IPS-15b (cell line): ENCODE measurements around the gene GLYATL3.

ENCODE experiments used
- H3K27me3 ChIP-seq: one replicate; pipeline ENCODE4 v1.6.1; 2013; ENCODE audit warnings: low read length; ENCODE audit not compliant: control insufficient read depth, insufficient read depth
- H3K36me3 ChIP-seq: one replicate; pipeline ENCODE4 v1.6.1; 2013; ENCODE audit warnings: low read length; ENCODE audit not compliant: control insufficient read depth, insufficient read depth
- H3K4me1 ChIP-seq: one replicate; pipeline ENCODE4 v1.6.1; 2013; ENCODE audit warnings: mild to moderate bottlenecking, low read length; ENCODE audit not compliant: control insufficient read depth, insufficient read depth
- H3K4me3 ChIP-seq: one replicate; pipeline ENCODE4 v1.5.1; 2013; ENCODE audit warnings: low read depth, low read length
- H3K9ac ChIP-seq: one replicate; pipeline ENCODE4 v1.6.1; 2013; ENCODE audit warnings: low read depth, mild to moderate bottlenecking, low read length
- H3K9me3 ChIP-seq: one replicate; pipeline ENCODE4 v1.6.1; 2013; ENCODE audit warnings: mild to moderate bottlenecking, low read length; ENCODE audit not compliant: control insufficient read depth, insufficient read depth

Gene GLYATL3

GRCh38 chr6:49531774-49532569 is 32.2 kb downstream of the GLYATL3 start:
- Histone ChIP-seq H3K9me3 (no peaks in the 10 kb centered on the region), H3K9ac (no peak overlapping the region), H3K36me3 (no peaks in the 10 kb centered on the region), H3K4me1 (peaks cover 10% of the 10 kb centered on the region), H3K27me3 (no peaks in the 10 kb centered on the region), H3K4me3 (no peak overlapping the region)

DNA sequence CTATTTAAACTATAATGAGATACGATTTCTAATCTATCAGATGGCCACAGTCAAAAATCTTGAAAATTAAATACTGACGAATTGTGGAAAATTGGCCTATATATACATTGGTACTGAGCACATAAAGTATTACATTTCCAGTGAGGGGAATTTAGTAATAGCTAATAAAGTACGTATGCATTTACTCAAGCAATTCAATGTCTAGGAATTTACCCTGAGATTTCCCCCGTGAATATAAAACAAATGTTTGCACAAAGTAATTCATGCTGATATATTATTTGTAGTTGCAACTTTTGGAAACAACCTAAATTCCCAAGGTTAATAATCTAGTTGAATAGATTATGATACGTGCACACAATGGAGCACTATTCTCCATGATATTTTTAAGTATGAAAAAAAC is 36.1 kb downstream of the GLYATL3 start:
- no peak overlapping the region for H3K9ac ChIP-seq
- no peaks in the 10 kb centered on the region for H3K27me3 ChIP-seq
- no peaks in the 10 kb centered on the region for H3K4me1 ChIP-seq
- no peaks in the 10 kb centered on the region for H3K9me3 ChIP-seq
- H3K36me3 ChIP-seq: no peaks in the 10 kb centered on the region
- H3K4me3 ChIP-seq: no peak overlapping the region

DNA sequence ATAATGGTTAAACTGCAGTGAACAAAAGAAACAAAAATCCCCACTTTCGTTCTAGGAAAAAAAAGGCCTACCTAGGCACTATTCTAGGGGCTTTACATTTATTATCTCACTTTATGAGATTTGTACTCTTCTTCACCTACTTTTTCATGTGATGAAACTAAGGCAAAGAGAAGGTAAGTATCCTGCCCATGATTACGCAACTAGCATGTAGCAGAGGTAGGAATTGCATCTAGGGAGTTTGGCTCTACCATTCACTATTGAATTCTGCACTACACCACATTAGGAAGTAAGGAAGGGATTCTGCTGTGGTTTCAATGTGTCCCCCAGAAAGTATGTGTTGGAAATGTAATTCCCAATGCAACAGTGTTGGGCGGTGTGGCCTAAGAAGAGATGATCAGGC is 39.4 kb downstream of the GLYATL3 start:
- Histone ChIP-seq H3K4me3 (no peak overlapping the region), H3K4me1 (no peaks in the 10 kb centered on the region), H3K9ac (no peak overlapping the region), H3K27me3 (no peaks in the 10 kb centered on the region), H3K36me3 (no peaks in the 10 kb centered on the region), H3K9me3 (no peaks in the 10 kb centered on the region)

DNA sequence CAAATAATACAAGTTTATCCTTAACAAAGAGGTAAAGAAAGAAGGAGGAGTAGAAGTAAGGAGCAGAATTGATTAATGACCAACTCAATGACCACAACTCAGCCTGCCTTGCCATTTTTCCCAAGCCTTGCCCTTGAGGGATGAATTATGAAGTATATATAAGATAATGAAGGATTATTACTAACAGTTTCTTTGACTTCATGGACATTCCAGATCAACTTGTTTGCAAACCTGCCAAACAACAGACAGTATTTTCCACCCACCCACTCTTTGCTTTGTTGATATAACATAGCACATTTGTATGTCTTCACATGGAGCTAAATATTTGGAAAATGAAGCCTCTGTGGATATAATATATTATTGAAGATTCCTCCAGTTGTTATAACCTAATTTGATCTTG is 40.9 kb downstream of the GLYATL3 start:
- no peak overlapping the region for H3K9ac ChIP-seq
- no peak overlapping the region for H3K4me3 ChIP-seq
- no peaks in the 10 kb centered on the region for H3K4me1 ChIP-seq
- no peaks in the 10 kb centered on the region for H3K36me3 ChIP-seq
- no peaks in the 10 kb centered on the region for H3K9me3 ChIP-seq
- H3K27me3 ChIP-seq: no peaks in the 10 kb centered on the region

- no peak overlapping the region for H3K4me3 ChIP-seq
- no peaks in the 10 kb centered on the region for H3K36me3 ChIP-seq
- H3K9me3 ChIP-seq: no peaks in the 10 kb centered on the region
- no peaks in the 10 kb centered on the region for H3K4me1 ChIP-seq
- no peak overlapping the region for H3K9ac ChIP-seq
- H3K27me3 ChIP-seq: no peaks in the 10 kb centered on the region
Observed at GRCh38 chr6:49541210-49541724, 41.5 kb downstream of the GLYATL3 start.

GRCh38 chr6:49541936-49542335 is 42.2 kb downstream of the GLYATL3 start:
- no peak overlapping the region for H3K4me3 ChIP-seq

GRCh38 chr6:49543087-49543858 is 43.5 kb downstream of the GLYATL3 start:
- Histone ChIP-seq H3K36me3 (no peaks in the 10 kb centered on the region), H3K9ac (no peak overlapping the region), H3K4me3 (no peak overlapping the region), H3K4me1 (no peaks in the 10 kb centered on the region), H3K9me3 (no peaks in the 10 kb centered on the region), H3K27me3 (no peaks in the 10 kb centered on the region)

More at GRCh38 chr6:49541936-49542335, 42.2 kb downstream of the GLYATL3 start:
- Histone ChIP-seq H3K9ac (no peak overlapping the region), H3K4me1 (no peaks in the 10 kb centered on the region), H3K27me3 (no peaks in the 10 kb centered on the region), H3K9me3 (no peaks in the 10 kb centered on the region), H3K36me3 (no peaks in the 10 kb centered on the region)

GRCh38 chr6:49546331-49546730 is 46.6 kb downstream of the GLYATL3 start:
- H3K27me3 ChIP-seq: no peaks in the 10 kb centered on the region
- H3K4me1 ChIP-seq: peaks cover 10% of the 10 kb centered on the region
- H3K9ac ChIP-seq: no peak overlapping the region
- H3K36me3 ChIP-seq: no peaks in the 10 kb centered on the region
- H3K9me3 ChIP-seq: no peaks in the 10 kb centered on the region
- no peak overlapping the region for H3K4me3 ChIP-seq

GRCh38 chr6:49548613-49549304 is 49.0 kb downstream of the GLYATL3 start:
- H3K9ac ChIP-seq: no peak overlapping the region
- H3K4me1 ChIP-seq: peaks cover 19% of the 10 kb centered on the region
- no peaks in the 10 kb centered on the region for H3K36me3 ChIP-seq
- H3K4me3 ChIP-seq: no peak overlapping the region
- no peaks in the 10 kb centered on the region for H3K9me3 ChIP-seq
- H3K27me3 ChIP-seq: peaks cover 13% of the 10 kb centered on the region

GRCh38 chr6:49549691-49550491 is 50.2 kb downstream of the GLYATL3 start:
- H3K9me3 ChIP-seq: no peaks in the 10 kb centered on the region
- no peaks in the 10 kb centered on the region for H3K36me3 ChIP-seq
- peak overlapping the region; percentile 77 for H3K4me3 ChIP-seq
- H3K9ac ChIP-seq: no peak overlapping the region
- H3K4me1 ChIP-seq: peaks cover 19% of the 10 kb centered on the region
- H3K27me3 ChIP-seq: peaks cover 20% of the 10 kb centered on the region

GRCh38 chr6:49550492-49551077 is 50.9 kb downstream of the GLYATL3 start, which contains the start of gene C6orf141:
Gene C6orf141, plus strand, starts transcription at chr6:49550668. Its CDS starts 125 bp downstream, at chr6:49550793.
- Histone ChIP-seq H3K4me1 (peaks cover 19% of the 10 kb centered on the region), H3K36me3 (no peaks in the 10 kb centered on the region), H3K4me3 (peak within 1 kb of the TSS; percentile 77), H3K9ac (peak within 1 kb of the TSS; percentile 93), H3K27me3 (peaks cover 24% of the 10 kb centered on the region), H3K9me3 (no peaks in the 10 kb centered on the region)
